Fibroblast of pulmonary artery (primary cell): Measurements from ENCODE around the gene AKAP13.
A peak's percentile ranks its signal among the peaks of the same experiment; 100 is the strongest.

Experiments used
- DNase-seq: peaks from one replicate; pipeline ENCODE4 v3.0.0-alpha.2; 2010; ENCODE audit warnings: low read depth
- H3K4me3 ChIP-seq: replicated peaks from 2 replicates; pipeline ENCODE4 v1.5.1; 2011; ENCODE audit warnings: low read depth, mild to moderate bottlenecking, control low read depth, low read length, moderate library complexity
- TF ChIP-seq, protein P1 (sequence below): IDR thresholded peaks from 2 replicates; pipeline ENCODE4 v1.5.1; 2011; ENCODE audit warnings: mild to moderate bottlenecking, control low read depth, low read length, inconsistent platforms; ENCODE audit errors: missing control alignments

AKAP13 gene

DNA sequence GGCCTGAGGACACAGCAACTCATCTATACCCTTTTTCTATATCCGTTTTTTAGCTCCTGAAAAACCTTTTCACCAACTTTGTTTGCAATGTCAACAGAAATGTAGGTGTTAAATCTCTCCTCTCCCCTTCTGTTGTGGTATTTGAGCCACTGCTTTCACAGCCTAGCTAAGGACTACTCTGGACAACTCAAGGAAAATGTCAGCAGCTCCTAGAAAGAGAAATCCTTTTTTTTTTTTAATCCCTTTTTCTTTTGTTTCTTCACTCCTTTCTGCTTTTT lies 237.8 kb downstream of the AKAP13 start:
- H3K4me3 ChIP-seq: no peak overlapping the region
- DNase-seq: no peak
- TF ChIP-seq, protein P1, sequence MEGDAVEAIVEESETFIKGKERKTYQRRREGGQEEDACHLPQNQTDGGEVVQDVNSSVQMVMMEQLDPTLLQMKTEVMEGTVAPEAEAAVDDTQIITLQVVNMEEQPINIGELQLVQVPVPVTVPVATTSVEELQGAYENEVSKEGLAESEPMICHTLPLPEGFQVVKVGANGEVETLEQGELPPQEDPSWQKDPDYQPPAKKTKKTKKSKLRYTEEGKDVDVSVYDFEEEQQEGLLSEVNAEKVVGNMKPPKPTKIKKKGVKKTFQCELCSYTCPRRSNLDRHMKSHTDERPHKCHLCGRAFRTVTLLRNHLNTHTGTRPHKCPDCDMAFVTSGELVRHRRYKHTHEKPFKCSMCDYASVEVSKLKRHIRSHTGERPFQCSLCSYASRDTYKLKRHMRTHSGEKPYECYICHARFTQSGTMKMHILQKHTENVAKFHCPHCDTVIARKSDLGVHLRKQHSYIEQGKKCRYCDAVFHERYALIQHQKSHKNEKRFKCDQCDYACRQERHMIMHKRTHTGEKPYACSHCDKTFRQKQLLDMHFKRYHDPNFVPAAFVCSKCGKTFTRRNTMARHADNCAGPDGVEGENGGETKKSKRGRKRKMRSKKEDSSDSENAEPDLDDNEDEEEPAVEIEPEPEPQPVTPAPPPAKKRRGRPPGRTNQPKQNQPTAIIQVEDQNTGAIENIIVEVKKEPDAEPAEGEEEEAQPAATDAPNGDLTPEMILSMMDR: no peak

DNA sequence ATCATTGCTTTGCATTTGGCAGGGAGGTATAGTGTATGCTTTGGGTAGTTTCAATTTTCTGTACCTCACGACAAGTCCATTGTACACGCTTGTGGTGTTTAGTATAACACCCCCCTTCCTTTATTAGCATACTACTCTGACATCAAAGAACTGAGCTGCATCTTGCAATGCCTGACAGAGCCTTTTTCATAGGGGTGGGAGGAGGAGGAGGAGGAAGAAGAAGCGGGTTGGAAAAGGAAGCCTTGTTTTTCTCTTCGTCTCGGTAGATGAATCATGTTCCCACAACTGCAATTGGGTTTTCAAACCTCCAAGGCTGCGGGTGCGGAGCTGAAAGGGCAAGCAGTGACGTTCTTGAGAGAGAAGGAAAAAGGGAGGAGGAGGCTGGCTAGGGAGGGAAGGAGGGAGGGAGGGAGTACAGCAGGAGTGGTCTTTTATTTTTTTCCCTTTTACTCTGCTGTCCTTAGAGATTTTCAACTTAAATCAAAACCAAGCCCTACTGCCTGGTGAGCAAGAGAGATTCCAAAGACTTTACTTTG lies 238.6 kb downstream of the AKAP13 start:
- TF ChIP-seq, protein P1: no peak
- H3K4me3 ChIP-seq: peak overlapping the region; percentile 66
- DNase-seq: peak; percentile 99

DNA sequence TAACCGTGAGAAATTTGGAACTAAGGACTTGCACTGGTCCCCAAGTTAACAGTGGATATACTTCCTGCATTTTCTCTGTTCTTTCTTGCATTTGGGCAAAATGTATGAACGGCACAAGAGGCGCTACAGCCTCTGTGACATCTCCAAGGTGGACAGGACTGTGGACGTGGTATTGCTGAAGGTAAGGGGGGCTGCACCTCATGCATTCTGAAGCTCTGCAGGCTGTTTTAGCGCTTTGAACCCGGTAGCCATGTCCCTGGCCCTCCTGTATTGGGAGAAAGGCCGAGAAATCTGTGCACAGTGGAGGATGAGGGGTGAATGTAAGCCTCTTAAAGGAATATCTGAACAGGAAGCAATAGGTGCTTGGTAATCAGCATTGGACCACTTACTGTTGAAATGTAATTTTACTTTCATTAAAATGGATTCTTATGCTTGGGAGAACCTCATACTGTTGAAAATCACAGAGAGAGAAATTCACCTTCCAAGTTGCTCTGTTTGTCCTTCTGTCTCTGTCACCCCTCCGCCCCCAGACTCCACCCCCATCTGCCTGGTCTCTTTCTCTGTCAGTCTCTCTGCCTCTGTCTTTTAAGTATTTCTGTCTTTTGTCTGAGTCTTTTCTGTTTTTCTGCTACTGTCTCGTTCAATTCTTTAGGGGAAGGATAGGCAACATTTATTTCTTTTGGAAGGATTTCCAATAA lies 239.7 kb downstream of the AKAP13 start:
- DNase-seq: no peak
- peak overlapping the region; percentile 66 for H3K4me3 ChIP-seq
- TF ChIP-seq, protein P1: peak; percentile 7

DNA sequence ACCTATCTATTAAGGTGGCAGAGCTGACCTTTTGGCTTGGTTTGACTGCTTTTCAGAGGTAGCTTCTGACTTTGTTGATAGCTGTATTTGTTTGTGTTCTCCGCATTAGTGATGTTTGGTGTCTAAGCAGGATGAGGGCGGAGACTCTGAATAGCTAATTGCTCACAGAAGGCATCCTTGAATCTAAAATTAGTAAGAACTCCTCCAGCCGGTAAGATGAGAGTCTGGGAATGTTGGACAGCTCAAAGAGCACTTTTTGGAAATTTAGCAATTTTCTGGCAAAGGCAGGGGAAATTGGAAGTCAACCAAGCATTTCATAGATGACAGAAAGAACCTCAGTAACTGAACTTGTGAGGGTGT lies 240.3 kb downstream of the AKAP13 start:
- TF ChIP-seq, protein P1: no peak
- peak; percentile 82 for DNase-seq
- peak overlapping the region; percentile 66 for H3K4me3 ChIP-seq

DNA sequence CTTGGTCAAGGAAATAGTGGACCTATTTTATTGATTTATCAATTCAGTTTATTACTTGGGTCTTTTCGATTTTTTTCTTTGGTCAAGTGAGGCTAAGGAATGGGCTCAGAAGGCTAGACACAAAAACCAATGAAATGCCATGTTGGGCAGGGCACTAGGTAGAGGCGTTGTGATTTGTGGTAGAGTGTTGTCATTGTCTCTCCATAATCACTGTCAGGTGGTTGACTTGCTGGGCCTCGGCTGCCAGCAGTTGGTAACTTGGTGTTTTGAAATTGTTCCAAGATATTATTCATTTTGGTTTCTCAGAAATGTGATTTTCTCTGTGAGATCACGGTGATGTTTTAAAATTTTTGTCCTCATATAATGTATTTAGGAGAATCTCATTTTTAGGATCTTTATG lies 240.7 kb downstream of the AKAP13 start:
- DNase-seq: no peak
- TF ChIP-seq, protein P1: no peak
- H3K4me3 ChIP-seq: peak overlapping the region; percentile 66

DNA sequence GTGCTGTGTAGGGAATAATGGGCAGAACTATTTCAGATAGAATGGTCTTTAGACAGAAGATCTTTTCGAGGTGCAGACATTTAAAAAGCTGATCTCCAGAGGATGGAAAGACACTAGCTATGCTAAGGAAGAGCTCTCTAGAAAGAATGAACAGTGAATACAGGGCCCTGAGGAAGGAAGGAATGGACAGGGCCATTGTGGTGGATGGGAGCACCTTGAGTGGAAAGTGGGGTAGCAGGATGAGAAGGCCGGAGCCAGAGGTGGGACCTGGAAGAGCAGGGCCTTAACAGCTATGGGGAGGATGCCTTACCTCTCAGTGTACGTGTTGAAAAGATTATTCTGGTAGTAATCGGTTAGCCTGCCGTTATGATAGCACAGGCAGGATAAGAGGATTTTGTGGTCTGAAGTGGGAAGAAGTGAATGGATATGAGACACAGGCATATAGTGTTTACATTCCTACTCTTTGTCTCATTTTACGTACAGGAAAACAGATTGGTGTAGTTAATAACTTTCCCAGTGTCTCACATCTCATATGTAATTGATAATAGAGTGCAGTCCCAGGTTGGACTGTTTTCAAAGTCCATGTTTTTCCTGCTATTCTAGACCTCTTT lies 241.9 kb downstream of the AKAP13 start:
- H3K4me3 ChIP-seq: peak overlapping the region; percentile 66
- DNase-seq: no peak
- TF ChIP-seq, protein P1: no peak
